Psoas muscle (tissue), 8 donors: ENCODE measurements around the gene C11orf58. TPM values are rescaled to one million over a fixed set of nuclear protein-coding genes. Genes with fewer than 3 reads are reported as not detected.

ENCODE experiments used
- ATAC-seq, 4 donors: fragments of 200-7000 bp; cut with Tn5 transposase; one replicate each; pipeline ENCODE4 v1.9.1; 2020; ENCODE audit warnings: moderate library complexity in 3 of 4, mild to moderate bottlenecking in 2 of 4
- DNase-seq, 2 donors: peaks; one replicate each; pipeline ENCODE4 v3.0.0-alpha.2; 2020
- H3K27ac ChIP-seq: fragments of 200-600 bp; one replicate; pipeline ENCODE4 v1.8.0; 2022
- H3K27me3 ChIP-seq, 3 donors: fragments of 200-600 bp in 1 of 3; one replicate each; pipeline versions ENCODE4 v1.6.1 to v1.8.0; 2013 to 2022; ENCODE audit warnings: low read length in 2 of 3, mild to moderate bottlenecking in 2 of 3, moderate library complexity in 1 of 3; ENCODE audit not compliant: insufficient read depth in 3 of 3
- H3K36me3 ChIP-seq, 2 donors: fragments of 200-600 bp in 1 of 2; one replicate each; pipeline versions ENCODE4 v1.6.1 to v1.8.0; 2013 to 2022; ENCODE audit warnings: low read depth in 1 of 2, mild to moderate bottlenecking in 1 of 2, moderate library complexity in 1 of 2; ENCODE audit not compliant: insufficient read depth in 1 of 2
- H3K4me1 ChIP-seq: fragments of 200-600 bp; one replicate; pipeline ENCODE4 v1.8.0; 2022
- H3K4me3 ChIP-seq: fragments of 200-600 bp; one replicate; pipeline ENCODE4 v1.8.0; 2022; ENCODE audit warnings: mild to moderate bottlenecking
- H3K9me3 ChIP-seq: fragments of 200-600 bp; one replicate; pipeline ENCODE4 v1.8.0; 2022
- WGBS, 3 donors: extraction: QIAGEN DNeasy Blood & Tissue Kit; methylation state at CpG; one replicate each; pipeline versions ENCODE4 v1.1.6 to v1.1.7; 2013; 5-methylcytosine and 5-hydroxymethylcytosine counted together
- intact Hi-C, 2 donors: fragments of 100-400 bp; cut with DNase I; formaldehyde crosslinking; loops; one replicate each; pipeline versions ENCODE4 v1.11.0 to v1.14.2; 2022
- polyA plus RNA-seq, 3 donors: library from polyadenylated mRNA; stranded (reverse); fragments of 200-250 nt; gene quantifications; one replicate each; pipeline ENCODE4 v1.2.3, GENCODE V29; 2013
- total RNA-seq, 4 donors: library from RNA; stranded (reverse); fragmentation: NEBNext Ultra II Directional in 2 of 4; extraction: Animal tissue kit (Norgen Biotek cat#: 25700) in 2 of 4; gene quantifications; one replicate each; pipeline versions ENCODE4 v1.2.1 to v1.2.4, GENCODE V29; 2021 to 2023
- TF ChIP-seq, protein P1 (sequence below): fragments of 200-600 bp; IDR thresholded peaks from one replicate; pipeline ENCODE4 v1.8.0; 2022; ENCODE audit warnings: antibody characterized with exemption
- donor health status: healthy with polysubstance abuse.
- donor health status: DM: no; HTN: no; CAD: no; lungs with moderate emphysema.
- donor health status: Bipolar disorder and iron deficiency.
- donor health status: healthy.
- donor health status: DM: yes; HTN: yes; CAD: no.
- donor health status: DM: no; HTN: no; CAD: no.
- donor health status: DM: no; HTN: no; CAD: no.
- donor health status: DM: yes; HTN: yes; CAD: no.

C11orf58 gene
- total and polyA plus RNA-seq, 7 donors = 80.7 to 218 (median 92.2) TPM

DNA sequence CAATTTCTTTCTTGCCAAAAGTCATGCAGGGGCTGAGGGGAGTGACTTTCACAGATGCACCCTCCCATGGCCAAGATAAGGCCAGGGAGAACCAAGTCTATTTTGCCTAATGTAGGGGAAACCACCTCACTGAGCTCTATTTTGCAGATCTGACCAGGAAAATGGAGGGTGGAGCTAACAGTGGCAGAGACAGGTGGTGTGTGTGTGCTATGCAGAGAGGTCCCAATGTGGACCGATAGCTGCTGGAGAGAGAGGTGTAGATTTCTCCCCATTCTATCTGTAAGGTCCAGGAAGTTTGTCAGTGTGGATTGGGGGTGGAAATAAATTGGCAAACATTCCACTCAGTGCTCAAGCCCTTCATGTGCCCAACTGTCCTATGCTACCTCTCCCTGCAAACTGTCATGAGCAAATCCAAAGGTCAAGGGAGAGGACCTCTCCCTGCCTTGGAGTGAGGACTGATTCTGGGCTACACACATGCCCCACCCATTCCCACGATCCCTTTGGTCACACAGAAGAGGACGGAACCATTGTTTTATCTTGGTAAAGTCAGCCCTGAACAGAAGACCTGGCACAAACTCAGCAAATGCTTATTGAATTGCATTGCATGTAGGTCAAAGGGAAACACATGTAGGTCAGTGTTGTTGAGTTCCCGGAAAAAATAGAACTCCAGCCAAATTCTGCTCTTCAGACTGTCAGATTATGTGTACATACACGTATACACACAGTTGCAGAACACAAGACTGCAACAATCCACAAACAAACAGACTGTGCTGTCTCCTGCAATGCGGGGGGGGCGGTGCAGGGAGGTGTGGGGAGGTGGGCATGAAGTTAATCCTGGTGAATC, 65.9 kb downstream of the C11orf58 start:
- intact Hi-C loops = no loop called here
- Histone ChIP-seq H3K4me3 (no peak overlapping the region), H3K27me3 (no peaks in the 10 kb centered on the region), H3K36me3 (no peaks in the 10 kb centered on the region), H3K27ac (no peak overlapping the region), H3K4me1 (peaks cover 16% of the 10 kb centered on the region), H3K9me3 (no peaks in the 10 kb centered on the region)
- TF ChIP-seq, protein P1, sequence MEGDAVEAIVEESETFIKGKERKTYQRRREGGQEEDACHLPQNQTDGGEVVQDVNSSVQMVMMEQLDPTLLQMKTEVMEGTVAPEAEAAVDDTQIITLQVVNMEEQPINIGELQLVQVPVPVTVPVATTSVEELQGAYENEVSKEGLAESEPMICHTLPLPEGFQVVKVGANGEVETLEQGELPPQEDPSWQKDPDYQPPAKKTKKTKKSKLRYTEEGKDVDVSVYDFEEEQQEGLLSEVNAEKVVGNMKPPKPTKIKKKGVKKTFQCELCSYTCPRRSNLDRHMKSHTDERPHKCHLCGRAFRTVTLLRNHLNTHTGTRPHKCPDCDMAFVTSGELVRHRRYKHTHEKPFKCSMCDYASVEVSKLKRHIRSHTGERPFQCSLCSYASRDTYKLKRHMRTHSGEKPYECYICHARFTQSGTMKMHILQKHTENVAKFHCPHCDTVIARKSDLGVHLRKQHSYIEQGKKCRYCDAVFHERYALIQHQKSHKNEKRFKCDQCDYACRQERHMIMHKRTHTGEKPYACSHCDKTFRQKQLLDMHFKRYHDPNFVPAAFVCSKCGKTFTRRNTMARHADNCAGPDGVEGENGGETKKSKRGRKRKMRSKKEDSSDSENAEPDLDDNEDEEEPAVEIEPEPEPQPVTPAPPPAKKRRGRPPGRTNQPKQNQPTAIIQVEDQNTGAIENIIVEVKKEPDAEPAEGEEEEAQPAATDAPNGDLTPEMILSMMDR = no peak
- no peak for DNase-seq
- 33 to 41% (median 37%) methylated on average over 7 of the region's 7 CpGs for WGBS, 3 donors
- peak; percentile 26 to 55 (median 52) for ATAC-seq

DNA sequence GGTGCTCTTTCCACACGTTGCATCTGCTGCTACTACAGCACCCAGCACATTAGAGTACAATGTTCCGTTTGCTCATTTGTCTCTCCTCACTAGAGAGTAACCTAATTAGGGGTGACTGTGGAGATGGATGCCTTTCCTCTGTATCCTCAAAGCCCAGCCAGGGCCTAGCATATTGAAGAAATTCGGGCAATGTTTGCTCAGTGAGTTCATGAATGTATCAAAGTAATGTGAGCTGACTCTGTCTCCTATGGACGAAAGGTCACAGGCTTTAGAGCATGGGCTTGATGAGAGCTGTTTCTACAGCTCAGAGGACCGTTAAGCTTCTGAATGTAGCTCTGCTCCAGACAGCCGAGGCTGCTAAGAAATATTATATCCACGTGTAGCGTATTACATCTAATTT, 67.5 kb downstream of the C11orf58 start:
- intact Hi-C loops = no loop called here
- peaks cover 16% of the 10 kb centered on the region for H3K4me1 ChIP-seq
- WGBS, 3 donors = 50 to 65% (median 60%) methylated on average over 8 of the region's 8 CpGs
- H3K36me3 ChIP-seq = no peaks in the 10 kb centered on the region
- no peak overlapping the region for H3K4me3 ChIP-seq
- TF ChIP-seq, protein P1 = no peak
- H3K27ac ChIP-seq = no peak overlapping the region
- no peak for DNase-seq
- no peaks in the 10 kb centered on the region for H3K9me3 ChIP-seq
- ATAC-seq = peak in 2 of 4 donors; percentile 36 to 59
- H3K27me3 ChIP-seq = no peaks in the 10 kb centered on the region

GRCh38 chr11:16806791-16807190, 68.3 kb downstream of the C11orf58 start:
- H3K9me3 ChIP-seq = no peaks in the 10 kb centered on the region
- 23 to 26% (median 25%) methylated on average over 11 of the region's 11 CpGs for WGBS, 3 donors
- no peaks in the 10 kb centered on the region for H3K36me3 ChIP-seq
- DNase-seq (peak in 1 of 2 donors; percentile 50), ATAC-seq (peak in 3 of 4 donors; percentile 51 to 56 (median 55))
- H3K27me3 ChIP-seq = no peaks in the 10 kb centered on the region
- no peak overlapping the region for H3K27ac ChIP-seq
- H3K4me3 ChIP-seq = no peak overlapping the region
- H3K4me1 ChIP-seq = peaks cover 16% of the 10 kb centered on the region
- TF ChIP-seq, protein P1 = no peak
- intact Hi-C loops = no loop called here

GRCh38 chr11:16807306-16807705, 68.9 kb downstream of the C11orf58 start:
- H3K27me3 ChIP-seq = no peaks in the 10 kb centered on the region
- TF ChIP-seq, protein P1 = no peak
- intact Hi-C loops = no loop called here
- H3K9me3 ChIP-seq = no peaks in the 10 kb centered on the region
- no peak overlapping the region for H3K4me3 ChIP-seq
- ATAC-seq = no peak
- DNase-seq = no peak
- 56 to 65% (median 62%) methylated on average over 3 of the region's 3 CpGs for WGBS, 3 donors
- peaks cover 16% of the 10 kb centered on the region for H3K4me1 ChIP-seq
- H3K27ac ChIP-seq = no peak overlapping the region
- no peaks in the 10 kb centered on the region for H3K36me3 ChIP-seq
